Lower leg skin (tissue), 3 donors: ENCODE data around the gene WAPL.

ENCODE experiments used
- CTCF ChIP-seq, 3 donors: fragments of 450-650 bp; IDR thresholded peaks; one replicate each; pipeline ENCODE4 v1.5.1; 2016; ENCODE audit warnings: antibody characterized with exemption in 3 of 3, mild to moderate bottlenecking in 3 of 3, moderate library complexity in 2 of 3
- POLR2A ChIP-seq, 2 donors: fragments of 450-650 bp; IDR thresholded peaks; one replicate each; pipeline ENCODE4 v1.6.1; 2016 to 2017; ENCODE audit warnings: antibody characterized with exemption in 2 of 2, mild to moderate bottlenecking in 1 of 2, moderate library complexity in 1 of 2

- TF ChIP-seq CTCF (IDR thresholded peaks at IDR 0.05): no peak
- TF ChIP-seq POLR2A (IDR thresholded peaks at IDR 0.05): no peak
Observed at GRCh38 chr10:86434656-86435055, 86.9 kb downstream of the WAPL start.
